ENCODE results near the gene CCDC33. TPM values are rescaled to one million over a fixed set of nuclear protein-coding genes. Genes with fewer than 3 reads are reported as not detected.

CCDC33 gene
- total RNA-seq, 1 experiment from 2014 or later, result 0.15 TPM

DNA sequence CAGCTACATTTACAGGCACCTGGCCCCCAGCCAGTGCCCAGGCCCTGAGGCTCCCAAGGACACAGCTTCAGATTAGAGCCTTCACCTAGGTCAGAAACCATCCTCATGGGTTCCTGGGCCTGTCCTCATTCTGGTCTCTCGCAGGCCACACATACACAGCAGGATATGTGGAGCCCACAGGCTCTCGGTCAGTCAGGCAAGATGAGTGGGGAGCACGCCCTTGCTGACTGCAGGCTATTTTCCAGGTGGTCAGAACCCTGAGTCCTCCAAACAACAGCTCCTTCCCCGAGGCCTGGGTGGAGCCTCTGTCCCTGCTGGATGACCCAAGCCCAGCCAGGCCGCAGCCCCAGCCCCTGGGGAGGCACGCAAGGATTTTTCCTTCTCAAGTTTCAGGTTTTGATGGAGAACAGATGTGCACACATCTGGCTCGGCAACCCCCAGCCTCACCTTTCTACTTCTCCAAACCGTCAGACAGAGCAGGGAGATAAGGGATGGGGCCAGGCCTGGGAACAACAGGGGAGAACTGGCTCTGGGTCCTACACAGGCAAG, 35.2 kb upstream of the CCDC33 start:
- ChIA-PET CTCF (interaction anchor here (0.9 kb wide), 1 partner anchor 107 kb away, joined by 6 read pairs; no protein-coding TSS in a partner anchor), POLR2A (no interaction called here), RAD21 (ENCODE audit: low non-redundant PET in 1 of 2, low total read pairs in 2 of 2, uncharacterized antibody in 2 of 2, unreplicated experiment in 2 of 2) (interaction anchor here in 1 of 2 experiments (1.6 kb wide), 1 partner anchor 107 kb away, joined by 3 read pairs; no protein-coding TSS in a partner anchor)
- no peak for DNase-seq (ENCODE audit: low read depth, low spot score)
- H3K4me2 ChIP-seq (ENCODE audit: low read length), result peak overlapping the region; percentile 59
- H3K4me3 ChIP-seq (replicated peaks in 1 of 2; ENCODE audit: low read depth in 1 of 2, low read length in 2 of 2), result no peak overlapping the region
- H2AFZ ChIP-seq (ENCODE audit: low read depth, low read length, poor library complexity, severe bottlenecking), result no peak overlapping the region
- TF ChIP-seq SRF (IDR thresholded peaks at IDR 0.05; ENCODE audit: low read depth), result no peak
- TF ChIP-seq CEBPB (IDR thresholded peaks at IDR 0.05; ENCODE audit: low read depth), result no peak
- no peak for TF ChIP-seq POLR2AphosphoS5 (IDR thresholded peaks at IDR 0.05; ENCODE audit: low read depth, low read length)
- TF ChIP-seq CBX3 (IDR thresholded peaks at IDR 0.05; ENCODE audit: low read depth), result no peak
- TF ChIP-seq ZNF274 (IDR thresholded peaks at IDR 0.05; ENCODE audit: low read depth, low read length), result no peak
- no peak for TF ChIP-seq EZH2phosphoT487 (IDR thresholded peaks at IDR 0.05; ENCODE audit: borderline replicate concordance)
- TF ChIP-seq, protein P1, sequence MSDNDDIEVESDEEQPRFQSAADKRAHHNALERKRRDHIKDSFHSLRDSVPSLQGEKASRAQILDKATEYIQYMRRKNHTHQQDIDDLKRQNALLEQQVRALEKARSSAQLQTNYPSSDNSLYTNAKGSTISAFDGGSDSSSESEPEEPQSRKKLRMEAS (IDR thresholded peaks at IDR 0.05), result no peak
- TF ChIP-seq, protein P2, sequence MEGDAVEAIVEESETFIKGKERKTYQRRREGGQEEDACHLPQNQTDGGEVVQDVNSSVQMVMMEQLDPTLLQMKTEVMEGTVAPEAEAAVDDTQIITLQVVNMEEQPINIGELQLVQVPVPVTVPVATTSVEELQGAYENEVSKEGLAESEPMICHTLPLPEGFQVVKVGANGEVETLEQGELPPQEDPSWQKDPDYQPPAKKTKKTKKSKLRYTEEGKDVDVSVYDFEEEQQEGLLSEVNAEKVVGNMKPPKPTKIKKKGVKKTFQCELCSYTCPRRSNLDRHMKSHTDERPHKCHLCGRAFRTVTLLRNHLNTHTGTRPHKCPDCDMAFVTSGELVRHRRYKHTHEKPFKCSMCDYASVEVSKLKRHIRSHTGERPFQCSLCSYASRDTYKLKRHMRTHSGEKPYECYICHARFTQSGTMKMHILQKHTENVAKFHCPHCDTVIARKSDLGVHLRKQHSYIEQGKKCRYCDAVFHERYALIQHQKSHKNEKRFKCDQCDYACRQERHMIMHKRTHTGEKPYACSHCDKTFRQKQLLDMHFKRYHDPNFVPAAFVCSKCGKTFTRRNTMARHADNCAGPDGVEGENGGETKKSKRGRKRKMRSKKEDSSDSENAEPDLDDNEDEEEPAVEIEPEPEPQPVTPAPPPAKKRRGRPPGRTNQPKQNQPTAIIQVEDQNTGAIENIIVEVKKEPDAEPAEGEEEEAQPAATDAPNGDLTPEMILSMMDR (IDR thresholded peaks at IDR 0.05 in 2 of 3, conservative IDR thresholded peaks at IDR 0.05 in 1 of 3; ENCODE audit: borderline replicate concordance in 1 of 3, insufficient read depth in 1 of 3, low read depth in 2 of 3, low read length in 2 of 3), result no peak
- no peak for TF ChIP-seq SP1 (IDR thresholded peaks at IDR 0.05; ENCODE audit: low read depth)
- no peak for TF ChIP-seq ZFX (IDR thresholded peaks at IDR 0.05)
- no peak for TF ChIP-seq EGR1 (IDR thresholded peaks at IDR 0.05; ENCODE audit: low read depth)
- no peak for TF ChIP-seq POLR2A (IDR thresholded peaks at IDR 0.05; ENCODE audit: borderline replicate concordance, extremely low read depth, insufficient read depth, insufficient read length)
- no peak for TF ChIP-seq FOSL1 (IDR thresholded peaks at IDR 0.05; ENCODE audit: low read depth)
- TF ChIP-seq TCF7L2 (IDR thresholded peaks at IDR 0.05; ENCODE audit: borderline replicate concordance, extremely low read depth, insufficient read depth, insufficient read length), result no peak
- H3K79me2 ChIP-seq (ENCODE audit: insufficient read depth, low read length), result no peaks in the 10 kb centered on the region
- no peaks in the 10 kb centered on the region for H3K9me2 ChIP-seq (ENCODE audit: insufficient read depth)
- no peaks in the 10 kb centered on the region for H3K36me3 ChIP-seq (ENCODE audit: control insufficient read depth in 1 of 2, insufficient read depth in 2 of 2, low read length in 2 of 2)
- H3K4me1 ChIP-seq (ENCODE audit: control insufficient read depth in 1 of 2, insufficient read depth in 2 of 2, low read length in 2 of 2), result peaks cover 36 to 67% of the 10 kb centered on the region in 2 experiments
- no peaks in the 10 kb centered on the region for H3K9me3 ChIP-seq (ENCODE audit: control insufficient read depth in 1 of 2, insufficient read depth in 1 of 2, low read depth in 1 of 2, low read length in 2 of 2)
- peaks cover 12% of the 10 kb centered on the region; the same call in 1 of the 2 replicates for H3K27me3 ChIP-seq (ENCODE audit: insufficient read depth, low read length)
- no peaks in the 10 kb centered on the region for H4K20me1 ChIP-seq (ENCODE audit: insufficient read depth)
- H3K9ac ChIP-seq (ENCODE audit: low read length), result no peak overlapping the region
- peak; percentile 3; the same call in 1 of the 2 replicates for ATAC-seq
- no TSS peak for BruUV-seq (replicated peaks)
- intact Hi-C loops (cut with micrococcal nuclease), result loop anchor here (2.0 to 5.0 kb wide), 2 partner anchors 40 to 49 kb away; no protein-coding TSS in a partner anchor
- no peak overlapping the region for H3K27ac ChIP-seq (ENCODE audit: low read depth, low read length)

All from HCT116 (cell line).